Calu3 (cell line): ENCODE measurements around the gene DLG2. TPM values are rescaled to one million over a fixed set of nuclear protein-coding genes. Genes with fewer than 3 reads are reported as not detected.

Experiments used
- BruUV-seq: library from RNA; stranded (reverse); fragments of 400-500 nt; replicated peaks from 2 replicates; lab custom pipeline; 2021; lab: Mats Ljungman, UMichigan
- CTCF ChIA-PET: fragments of 300-600 bp; sonication (Branson Sonifier 250); formaldehyde crosslinking; loops from one replicate; lab custom pipeline; 2022; ENCODE audit warnings: antibody characterized with exemption; lab: Charles Lee
- DNase-seq: peaks from one replicate; pipeline ENCODE4 v3.0.0; 2022
- H3K27ac Mint-ChIP-seq: one replicate; pipeline ENCODE4 v1.8.0; 2022; ENCODE audit warnings: mixed read lengths; ENCODE audit not compliant: unreplicated experiment
- H3K27me3 Mint-ChIP-seq: one replicate; pipeline ENCODE4 v1.8.0; 2022; ENCODE audit warnings: mixed read lengths; ENCODE audit not compliant: unreplicated experiment
- H3K36me3 Mint-ChIP-seq: one replicate; pipeline ENCODE4 v1.8.0; 2022; ENCODE audit warnings: mild to moderate bottlenecking, moderate library complexity, mixed read lengths; ENCODE audit not compliant: insufficient read depth, unreplicated experiment
- H3K4me1 Mint-ChIP-seq: one replicate; pipeline ENCODE4 v1.8.0; 2022; ENCODE audit warnings: mild to moderate bottlenecking, low read depth, mixed read lengths; ENCODE audit not compliant: unreplicated experiment
- H3K4me3 Mint-ChIP-seq: one replicate; pipeline ENCODE4 v1.8.0; 2022; ENCODE audit warnings: mild to moderate bottlenecking, low read depth, moderate library complexity, mixed read lengths; ENCODE audit not compliant: unreplicated experiment
- H3K9me3 Mint-ChIP-seq: one replicate; pipeline ENCODE4 v1.8.0; 2022; ENCODE audit warnings: low read depth, mixed read lengths; ENCODE audit not compliant: unreplicated experiment
- intact Hi-C: fragments of 100-400 bp; cut with micrococcal nuclease; formaldehyde crosslinking; loops from one replicate; pipeline ENCODE4 v1.10.0; 2022; ENCODE audit not compliant: unreplicated experiment
- total RNA-seq: library from RNA; stranded (reverse); gene quantifications from 2 replicates; pipeline ENCODE4 v1.2.3, GENCODE V29; 2022
- TF ChIP-seq, protein P1 (sequence below): fragments of 200-600 bp; IDR thresholded peaks from one replicate; pipeline ENCODE4 v1.8.0; 2022; ENCODE audit warnings: antibody characterized with exemption; ENCODE audit not compliant: unreplicated experiment

Gene DLG2
- total RNA-seq, 1 experiment from 2014 or later = 0.71 TPM

DNA sequence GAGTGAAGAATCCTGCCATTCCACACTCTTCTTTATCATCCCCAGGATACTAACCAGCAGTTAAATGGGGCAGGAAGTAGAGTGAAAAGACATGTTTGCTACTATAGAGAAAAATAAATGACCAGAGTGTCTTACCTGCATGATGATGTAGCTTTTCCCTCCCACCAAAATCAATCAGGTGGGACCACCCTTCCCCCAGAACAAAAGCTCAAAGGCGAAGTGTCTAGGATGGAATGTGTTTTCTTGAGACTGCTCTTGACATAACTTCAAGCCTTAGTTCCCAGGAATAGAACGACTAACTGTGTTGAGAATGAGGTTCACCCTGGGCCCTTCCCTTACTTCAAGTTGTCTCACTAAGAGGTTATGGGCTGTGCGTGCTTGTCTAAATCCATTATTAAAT, 2001.8 kb downstream of the DLG2 start:
- no peaks in the 10 kb centered on the region for H3K27me3 Mint-ChIP-seq
- H3K9me3 Mint-ChIP-seq = no peaks in the 10 kb centered on the region
- H3K36me3 Mint-ChIP-seq = no peaks in the 10 kb centered on the region
- H3K4me1 Mint-ChIP-seq = no peaks in the 10 kb centered on the region
- BruUV-seq = no TSS peak
- DNase-seq = no peak
- intact Hi-C loops = no loop called here
- no peak overlapping the region for H3K4me3 Mint-ChIP-seq
- CTCF ChIA-PET = no interaction called here
- TF ChIP-seq, protein P1, sequence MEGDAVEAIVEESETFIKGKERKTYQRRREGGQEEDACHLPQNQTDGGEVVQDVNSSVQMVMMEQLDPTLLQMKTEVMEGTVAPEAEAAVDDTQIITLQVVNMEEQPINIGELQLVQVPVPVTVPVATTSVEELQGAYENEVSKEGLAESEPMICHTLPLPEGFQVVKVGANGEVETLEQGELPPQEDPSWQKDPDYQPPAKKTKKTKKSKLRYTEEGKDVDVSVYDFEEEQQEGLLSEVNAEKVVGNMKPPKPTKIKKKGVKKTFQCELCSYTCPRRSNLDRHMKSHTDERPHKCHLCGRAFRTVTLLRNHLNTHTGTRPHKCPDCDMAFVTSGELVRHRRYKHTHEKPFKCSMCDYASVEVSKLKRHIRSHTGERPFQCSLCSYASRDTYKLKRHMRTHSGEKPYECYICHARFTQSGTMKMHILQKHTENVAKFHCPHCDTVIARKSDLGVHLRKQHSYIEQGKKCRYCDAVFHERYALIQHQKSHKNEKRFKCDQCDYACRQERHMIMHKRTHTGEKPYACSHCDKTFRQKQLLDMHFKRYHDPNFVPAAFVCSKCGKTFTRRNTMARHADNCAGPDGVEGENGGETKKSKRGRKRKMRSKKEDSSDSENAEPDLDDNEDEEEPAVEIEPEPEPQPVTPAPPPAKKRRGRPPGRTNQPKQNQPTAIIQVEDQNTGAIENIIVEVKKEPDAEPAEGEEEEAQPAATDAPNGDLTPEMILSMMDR = no peak
- H3K27ac Mint-ChIP-seq = no peak overlapping the region

DNA sequence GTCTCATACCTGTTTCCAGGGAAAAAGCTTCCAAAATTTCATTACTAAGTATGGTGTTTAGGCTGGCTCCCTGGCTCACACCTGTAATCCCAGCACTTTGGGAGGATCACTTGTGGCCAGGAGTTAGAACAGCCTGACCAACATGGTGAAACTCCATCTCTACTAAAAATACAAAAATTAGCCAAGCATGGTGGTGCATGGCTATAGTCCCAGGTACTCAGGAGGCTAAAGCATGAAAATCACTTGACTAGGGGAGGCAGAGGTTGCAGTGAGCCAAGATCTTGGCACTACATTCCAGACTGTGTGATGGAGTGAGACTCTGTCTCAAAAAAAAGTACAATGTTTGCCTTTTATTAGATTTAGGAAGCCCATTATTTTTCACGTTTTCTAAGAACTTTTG, 2009.5 kb downstream of the DLG2 start:
- Mint-ChIP-seq H3K27me3 (no peaks in the 10 kb centered on the region), H3K9me3 (no peaks in the 10 kb centered on the region), H3K36me3 (no peaks in the 10 kb centered on the region), H3K4me1 (no peaks in the 10 kb centered on the region), H3K4me3 (no peak overlapping the region), H3K27ac (no peak overlapping the region)
- DNase-seq = no peak
- CTCF ChIA-PET = no interaction called here
- intact Hi-C loops = no loop called here
- BruUV-seq = no TSS peak
- TF ChIP-seq, protein P1 = no peak

DNA sequence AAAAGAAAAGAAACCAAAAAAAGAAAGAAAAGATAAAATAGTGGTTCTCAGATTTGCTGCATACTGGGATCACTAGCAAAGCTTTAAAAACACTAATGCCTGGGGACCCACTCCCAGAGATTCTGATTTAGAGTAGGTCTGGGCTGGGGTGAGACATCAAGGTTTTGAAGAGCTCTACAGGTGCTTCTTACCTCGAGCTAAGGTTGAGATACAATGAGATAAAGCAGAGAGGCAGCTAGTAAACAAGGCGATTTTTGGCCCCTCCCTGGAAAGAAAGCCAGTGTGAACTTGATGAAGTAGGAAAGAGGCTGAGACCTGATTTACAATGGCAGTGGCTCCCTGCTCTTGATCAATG, 2013.4 kb downstream of the DLG2 start:
- H3K9me3 Mint-ChIP-seq = no peaks in the 10 kb centered on the region
- no peaks in the 10 kb centered on the region for H3K36me3 Mint-ChIP-seq
- TF ChIP-seq, protein P1 = no peak
- CTCF ChIA-PET = no interaction called here
- no peaks in the 10 kb centered on the region for H3K4me1 Mint-ChIP-seq
- H3K4me3 Mint-ChIP-seq = no peak overlapping the region
- BruUV-seq = no TSS peak
- intact Hi-C loops = no loop called here
- DNase-seq = no peak
- H3K27me3 Mint-ChIP-seq = no peaks in the 10 kb centered on the region
- H3K27ac Mint-ChIP-seq = no peak overlapping the region

DNA sequence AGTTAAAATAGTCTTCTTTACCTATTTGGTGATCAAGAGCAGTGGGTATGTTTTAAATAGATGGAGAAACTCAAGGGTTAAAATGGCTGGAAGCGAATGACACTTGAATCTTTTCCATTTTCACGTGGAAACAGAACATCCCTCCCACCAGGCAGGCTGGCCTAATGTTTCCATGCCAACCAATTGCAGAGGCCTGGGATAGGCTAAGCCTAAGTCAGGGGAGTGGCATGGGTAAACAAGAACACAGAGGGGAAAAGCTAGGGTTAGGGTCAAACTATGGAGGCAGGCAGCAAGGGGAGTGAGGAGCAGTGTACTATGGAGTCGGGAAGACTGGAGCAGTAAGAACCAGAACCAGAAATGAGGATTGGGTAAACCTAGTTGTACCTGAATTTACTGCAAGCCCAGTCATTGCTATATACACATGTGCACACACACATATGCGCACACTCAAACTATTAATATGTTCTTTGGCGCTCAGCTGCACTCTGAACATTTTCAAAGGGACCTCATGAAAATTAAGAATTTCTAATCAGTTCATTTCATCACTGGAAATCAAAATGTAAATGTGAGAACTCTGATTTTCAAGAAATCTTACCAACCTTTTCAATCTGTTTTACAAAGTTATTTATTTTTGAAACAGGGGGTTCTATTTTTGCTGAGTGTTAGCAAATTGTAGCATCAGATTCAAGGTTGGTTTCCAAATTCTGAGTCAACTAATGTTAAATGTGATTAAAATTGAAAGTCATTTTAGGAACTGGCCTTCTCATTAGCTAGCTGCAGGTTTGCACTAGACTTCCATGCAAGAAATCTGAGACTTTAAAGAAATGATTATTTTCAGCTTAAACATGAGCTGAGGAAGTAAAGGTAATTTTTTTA, 2014.0 kb downstream of the DLG2 start:
- CTCF ChIA-PET = no interaction called here
- intact Hi-C loops = no loop called here
- no peaks in the 10 kb centered on the region for H3K36me3 Mint-ChIP-seq
- H3K27ac Mint-ChIP-seq = no peak overlapping the region
- no TSS peak for BruUV-seq
- no peaks in the 10 kb centered on the region for H3K4me1 Mint-ChIP-seq
- H3K9me3 Mint-ChIP-seq = no peaks in the 10 kb centered on the region
- no peaks in the 10 kb centered on the region for H3K27me3 Mint-ChIP-seq
- no peak for DNase-seq
- TF ChIP-seq, protein P1 = no peak
- H3K4me3 Mint-ChIP-seq = no peak overlapping the region
